ENCODE results near the gene TRIM10.

Gene TRIM10

DNA sequence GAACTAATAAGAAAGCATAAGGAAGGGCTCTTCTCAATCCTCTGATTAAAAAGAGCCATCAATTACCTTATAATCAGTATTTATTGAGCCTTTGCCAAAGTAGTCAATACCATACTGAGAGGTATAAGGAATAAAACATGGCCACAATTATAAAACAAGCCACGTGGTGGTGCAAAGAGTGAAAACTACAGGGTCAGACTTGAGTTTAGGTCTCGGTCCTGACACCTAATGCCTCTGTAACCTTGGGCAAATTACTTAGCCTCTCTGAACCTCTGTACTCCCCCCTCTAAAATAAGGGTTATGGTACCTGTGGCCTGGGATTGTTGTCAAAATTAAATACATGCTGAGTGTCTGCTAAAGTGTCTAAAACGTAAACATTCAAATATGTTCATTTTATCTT lies 11.8 kb downstream of the TRIM10 start:
- TF ChIP-seq CEBPB (IDR thresholded peaks at IDR 0.05) (no peak), YY1 (IDR thresholded peaks at IDR 0.05; ENCODE audit: low read depth) (no peak), RAD21 (IDR thresholded peaks at IDR 0.05; ENCODE audit: low read depth) (no peak), NFIC (IDR thresholded peaks at IDR 0.05) (no peak), EP300 (IDR thresholded peaks at IDR 0.05; ENCODE audit: borderline replicate concordance) (no peak), TCF12 (IDR thresholded peaks at IDR 0.05; ENCODE audit: low read depth) (no peak), EGR1 (IDR thresholded peaks at IDR 0.05) (no peak), FOXM1 (IDR thresholded peaks at IDR 0.05; ENCODE audit: borderline replicate concordance, low read depth) (no peak), ZBTB7A (IDR thresholded peaks at IDR 0.05; ENCODE audit: low read depth) (no peak), TEAD4 (IDR thresholded peaks at IDR 0.05) (no peak), TAF1 (IDR thresholded peaks at IDR 0.05; ENCODE audit: low read depth) (no peak), CREB1 (IDR thresholded peaks at IDR 0.05; ENCODE audit: low read depth) (no peak)
- TF ChIP-seq, protein P1, sequence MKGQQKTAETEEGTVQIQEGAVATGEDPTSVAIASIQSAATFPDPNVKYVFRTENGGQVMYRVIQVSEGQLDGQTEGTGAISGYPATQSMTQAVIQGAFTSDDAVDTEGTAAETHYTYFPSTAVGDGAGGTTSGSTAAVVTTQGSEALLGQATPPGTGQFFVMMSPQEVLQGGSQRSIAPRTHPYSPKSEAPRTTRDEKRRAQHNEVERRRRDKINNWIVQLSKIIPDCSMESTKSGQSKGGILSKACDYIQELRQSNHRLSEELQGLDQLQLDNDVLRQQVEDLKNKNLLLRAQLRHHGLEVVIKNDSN (IDR thresholded peaks at IDR 0.05) = no peak
- TF ChIP-seq, protein P2, sequence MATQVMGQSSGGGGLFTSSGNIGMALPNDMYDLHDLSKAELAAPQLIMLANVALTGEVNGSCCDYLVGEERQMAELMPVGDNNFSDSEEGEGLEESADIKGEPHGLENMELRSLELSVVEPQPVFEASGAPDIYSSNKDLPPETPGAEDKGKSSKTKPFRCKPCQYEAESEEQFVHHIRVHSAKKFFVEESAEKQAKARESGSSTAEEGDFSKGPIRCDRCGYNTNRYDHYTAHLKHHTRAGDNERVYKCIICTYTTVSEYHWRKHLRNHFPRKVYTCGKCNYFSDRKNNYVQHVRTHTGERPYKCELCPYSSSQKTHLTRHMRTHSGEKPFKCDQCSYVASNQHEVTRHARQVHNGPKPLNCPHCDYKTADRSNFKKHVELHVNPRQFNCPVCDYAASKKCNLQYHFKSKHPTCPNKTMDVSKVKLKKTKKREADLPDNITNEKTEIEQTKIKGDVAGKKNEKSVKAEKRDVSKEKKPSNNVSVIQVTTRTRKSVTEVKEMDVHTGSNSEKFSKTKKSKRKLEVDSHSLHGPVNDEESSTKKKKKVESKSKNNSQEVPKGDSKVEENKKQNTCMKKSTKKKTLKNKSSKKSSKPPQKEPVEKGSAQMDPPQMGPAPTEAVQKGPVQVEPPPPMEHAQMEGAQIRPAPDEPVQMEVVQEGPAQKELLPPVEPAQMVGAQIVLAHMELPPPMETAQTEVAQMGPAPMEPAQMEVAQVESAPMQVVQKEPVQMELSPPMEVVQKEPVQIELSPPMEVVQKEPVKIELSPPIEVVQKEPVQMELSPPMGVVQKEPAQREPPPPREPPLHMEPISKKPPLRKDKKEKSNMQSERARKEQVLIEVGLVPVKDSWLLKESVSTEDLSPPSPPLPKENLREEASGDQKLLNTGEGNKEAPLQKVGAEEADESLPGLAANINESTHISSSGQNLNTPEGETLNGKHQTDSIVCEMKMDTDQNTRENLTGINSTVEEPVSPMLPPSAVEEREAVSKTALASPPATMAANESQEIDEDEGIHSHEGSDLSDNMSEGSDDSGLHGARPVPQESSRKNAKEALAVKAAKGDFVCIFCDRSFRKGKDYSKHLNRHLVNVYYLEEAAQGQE (IDR thresholded peaks at IDR 0.05; ENCODE audit: low read depth) = no peak
- TF ChIP-seq, protein P3, sequence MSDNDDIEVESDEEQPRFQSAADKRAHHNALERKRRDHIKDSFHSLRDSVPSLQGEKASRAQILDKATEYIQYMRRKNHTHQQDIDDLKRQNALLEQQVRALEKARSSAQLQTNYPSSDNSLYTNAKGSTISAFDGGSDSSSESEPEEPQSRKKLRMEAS (IDR thresholded peaks at IDR 0.05) = no peak

DNA sequence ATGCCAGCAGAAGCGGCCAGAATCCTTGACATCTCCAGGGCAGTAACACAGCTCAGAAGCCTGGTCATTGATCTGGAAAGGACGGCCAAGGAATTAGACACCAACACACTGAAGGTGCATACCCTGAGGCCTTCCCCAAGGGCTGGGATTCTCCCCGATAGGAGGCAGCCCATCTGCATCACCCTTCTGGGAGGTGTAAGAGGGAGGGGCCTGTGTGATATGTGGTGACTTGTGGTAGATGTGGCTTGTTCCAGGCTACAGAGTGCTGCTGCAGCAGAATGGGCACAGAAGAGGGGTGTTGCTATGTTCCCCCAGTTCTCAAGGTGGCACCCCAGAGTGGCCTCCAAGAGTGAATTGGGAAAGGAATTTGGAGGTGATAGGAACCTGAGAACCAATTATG lies 13.9 kb downstream of the TRIM10 start:
- no peak for TF ChIP-seq EGR1 (IDR thresholded peaks at IDR 0.05)
- TF ChIP-seq, protein P2 (IDR thresholded peaks at IDR 0.05; ENCODE audit: low read depth) = no peak
- TF ChIP-seq CREB1 (IDR thresholded peaks at IDR 0.05; ENCODE audit: low read depth) = no peak

DNA sequence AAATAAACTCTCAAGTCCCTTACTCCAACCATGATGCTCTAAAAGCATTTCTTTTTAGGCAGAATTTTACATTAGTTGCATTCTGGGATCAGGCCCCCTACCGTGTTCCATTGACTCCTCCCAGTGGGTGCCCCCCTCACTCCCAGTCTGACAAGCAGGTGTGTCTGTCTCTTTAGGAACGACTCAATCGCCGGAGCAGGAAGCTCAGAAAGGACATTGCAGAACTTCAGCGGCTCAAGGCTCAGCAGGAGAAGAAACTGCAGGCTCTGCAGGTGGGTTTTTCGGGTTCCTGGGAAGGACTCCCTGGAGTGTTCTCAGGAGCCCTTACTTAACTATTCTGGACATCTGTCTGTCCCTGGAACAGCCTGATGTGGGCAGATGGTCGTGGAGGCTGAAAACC lies 15.2 kb downstream of the TRIM10 start:
- TF ChIP-seq CREB1 (IDR thresholded peaks at IDR 0.05; ENCODE audit: low read depth) (no peak), EGR1 (IDR thresholded peaks at IDR 0.05) (no peak)

DNA sequence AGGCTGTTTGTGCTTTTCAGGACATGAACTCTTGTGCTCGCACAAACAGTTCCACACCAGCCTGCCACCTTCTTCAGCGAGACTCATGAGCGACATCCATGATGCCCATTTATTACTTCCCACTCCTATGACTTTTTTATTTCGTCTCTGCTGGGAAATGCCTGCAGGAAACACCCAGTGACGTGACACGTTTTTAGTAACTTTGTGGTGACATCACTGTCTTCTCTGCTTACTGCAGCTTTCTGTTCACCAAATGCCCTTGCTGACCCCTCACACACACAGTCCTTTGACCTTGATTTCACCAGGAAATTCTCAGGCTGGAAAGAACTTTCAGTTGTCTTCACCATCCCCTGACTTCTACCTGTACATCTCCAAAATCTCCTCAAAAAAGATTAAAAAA lies 16.2 kb downstream of the TRIM10 start:
- TF ChIP-seq TCF12 (IDR thresholded peaks at IDR 0.05; ENCODE audit: low read depth) (no peak), EGR1 (IDR thresholded peaks at IDR 0.05) (no peak), TEAD4 (IDR thresholded peaks at IDR 0.05) (no peak), YY1 (IDR thresholded peaks at IDR 0.05; ENCODE audit: low read depth) (no peak), NFIC (IDR thresholded peaks at IDR 0.05) (no peak), CEBPB (IDR thresholded peaks at IDR 0.05) (no peak), EP300 (IDR thresholded peaks at IDR 0.05; ENCODE audit: borderline replicate concordance) (no peak), CREB1 (IDR thresholded peaks at IDR 0.05; ENCODE audit: low read depth) (no peak), FOXM1 (IDR thresholded peaks at IDR 0.05; ENCODE audit: borderline replicate concordance, low read depth) (no peak), TAF1 (IDR thresholded peaks at IDR 0.05; ENCODE audit: low read depth) (no peak), ZBTB7A (IDR thresholded peaks at IDR 0.05; ENCODE audit: low read depth) (no peak), RAD21 (IDR thresholded peaks at IDR 0.05; ENCODE audit: low read depth) (no peak)
- TF ChIP-seq, protein P1 (IDR thresholded peaks at IDR 0.05) = no peak
- TF ChIP-seq, protein P3 (IDR thresholded peaks at IDR 0.05) = no peak
- TF ChIP-seq, protein P2 (IDR thresholded peaks at IDR 0.05; ENCODE audit: low read depth) = no peak

DNA sequence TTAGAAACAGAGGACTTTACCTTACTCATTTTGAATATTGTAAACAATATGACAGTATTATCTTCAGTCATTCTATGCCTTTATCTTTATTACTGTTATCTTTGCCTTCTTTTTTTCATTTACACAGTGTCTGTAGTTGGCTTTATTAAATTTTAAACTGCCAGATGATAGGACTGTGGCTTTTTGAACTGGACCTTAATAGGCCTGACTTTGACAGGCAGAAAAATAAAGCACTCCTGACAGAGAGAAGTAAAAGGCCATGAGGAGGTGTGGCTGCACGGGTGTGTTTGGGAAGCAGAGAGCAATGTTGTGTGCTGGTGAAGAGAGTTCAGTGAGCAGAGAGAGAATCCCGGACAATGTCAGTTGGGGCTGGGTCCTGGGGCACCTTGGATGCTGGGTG lies 17.2 kb downstream of the TRIM10 start:
- TF ChIP-seq EP300 (IDR thresholded peaks at IDR 0.05; ENCODE audit: borderline replicate concordance) (no peak), YY1 (IDR thresholded peaks at IDR 0.05; ENCODE audit: low read depth) (no peak), EGR1 (IDR thresholded peaks at IDR 0.05) (no peak)

Measured in Ishikawa (cell line).